Skeletal muscle cell (primary cell): ENCODE data around the gene SLC39A1.
"Not testable (repeated sequence)": the region's sequence is repeated elsewhere in the genome, so short reads cannot be mapped to it uniquely, and the experiment has no call there.

Source experiments
- DNase-seq: peaks from one replicate; pipeline ENCODE4 v3.0.0-alpha.2; 2010; ENCODE audit warnings: low read depth
- H3K4me3 ChIP-seq: 2 replicates; pipeline ENCODE4 v1.5.1; 2011; ENCODE audit warnings: low read depth, mild to moderate bottlenecking, control low read depth, low read length, moderate library complexity

Gene SLC39A1

DNA sequence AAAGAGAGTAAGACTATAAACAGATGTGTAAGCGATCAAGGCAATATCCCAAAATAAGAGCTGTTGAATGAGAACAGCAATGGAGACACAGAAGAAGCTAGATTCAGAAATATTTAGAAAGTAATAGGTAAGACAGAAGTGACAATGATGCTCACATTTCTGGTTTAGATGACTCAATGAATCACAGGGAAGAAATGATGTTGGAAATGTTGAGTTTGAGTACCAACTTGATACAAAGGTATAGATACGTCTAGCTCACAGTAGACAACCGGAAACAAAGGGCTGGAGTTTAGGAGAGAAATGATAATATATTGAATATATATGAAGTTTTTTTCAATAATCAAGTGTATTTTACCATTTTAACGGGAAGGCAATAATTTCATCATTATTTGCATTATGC is 47.0 kb downstream of the SLC39A1 start:
- H3K4me3 ChIP-seq: no peak overlapping the region
- no peak for DNase-seq

DNA sequence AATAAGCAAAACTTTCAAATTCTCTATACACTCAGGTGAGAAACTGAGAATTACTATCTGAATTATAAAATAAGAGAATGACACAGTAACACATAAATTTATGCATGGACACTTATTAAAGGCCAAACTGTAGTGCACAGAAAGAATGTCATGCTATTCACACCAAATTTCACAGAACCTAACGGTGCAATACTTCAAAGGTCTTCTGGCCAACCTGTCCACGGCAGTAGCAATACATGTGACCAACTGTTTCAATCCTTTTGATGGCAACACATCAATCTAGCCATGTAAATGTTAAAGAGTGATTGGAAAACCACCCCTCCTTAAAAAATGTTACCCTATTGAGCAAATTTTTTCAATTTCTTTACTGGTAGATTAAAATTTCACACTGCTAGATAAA is 51.0 kb downstream of the SLC39A1 start:
- no peak overlapping the region for H3K4me3 ChIP-seq
- no peak for DNase-seq

DNA sequence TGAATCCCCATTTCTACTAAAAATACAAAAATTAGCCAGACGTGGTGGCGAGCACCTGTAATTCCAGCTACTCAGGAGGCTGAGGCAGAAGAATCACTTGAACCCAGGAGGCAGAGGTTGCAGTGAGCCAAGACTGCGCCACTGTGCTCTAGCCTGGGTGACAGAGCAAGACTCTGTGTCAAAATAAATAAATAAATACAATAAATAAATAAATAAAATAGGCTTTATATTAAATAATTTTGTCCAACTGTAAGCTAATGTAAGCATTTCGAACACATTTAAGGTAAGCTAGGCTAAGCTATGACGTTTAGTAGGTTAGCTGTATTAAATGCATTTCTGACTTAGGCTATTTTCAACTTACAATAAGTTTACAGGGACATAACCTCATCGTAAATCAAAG is 52.8 kb downstream of the SLC39A1 start:
- not testable (repeated sequence) for DNase-seq, H3K4me3 ChIP-seq
